Body of pancreas (tissue), 4 donors: ENCODE results near the gene DEDD.

ENCODE experiments used
- POLR2A ChIP-seq, 3 donors: fragments of 450-650 bp; IDR thresholded peaks; one replicate each; pipeline ENCODE4 v1.6.1; 2016; ENCODE audit warnings: antibody characterized with exemption in 3 of 3, mild to moderate bottlenecking in 2 of 3
- TF ChIP-seq, protein P1 (sequence below), 7 experiments: fragments of 450-650 bp in 4 of 7; fragments of 200-600 bp in 3 of 7; sonication (generic) in 3 of 7; IDR thresholded peaks; one replicate each; pipeline ENCODE4 v1.5.1; 2016 to 2019; ENCODE audit warnings: antibody characterized with exemption in 7 of 7

DNA sequence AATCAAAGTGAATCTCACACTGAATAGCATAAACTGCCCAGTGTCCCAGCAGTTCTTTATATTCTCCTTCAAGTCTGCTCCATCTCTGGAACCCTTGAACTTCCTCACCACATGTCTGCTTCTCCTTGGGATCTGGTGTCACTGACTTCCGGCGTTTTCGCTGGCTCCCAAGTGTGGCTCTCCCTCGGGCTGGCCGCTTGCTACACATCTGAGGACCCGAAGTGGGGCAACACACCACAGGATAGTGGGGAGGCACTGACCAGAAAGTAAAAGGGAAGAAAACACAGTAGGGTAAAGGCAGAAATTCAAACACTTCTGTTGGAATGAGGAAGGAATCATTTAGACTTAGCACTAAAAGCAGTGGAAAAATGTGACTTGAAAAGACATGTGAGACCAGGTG lies 9.5 kb downstream of the DEDD start:
- TF ChIP-seq, protein P1, sequence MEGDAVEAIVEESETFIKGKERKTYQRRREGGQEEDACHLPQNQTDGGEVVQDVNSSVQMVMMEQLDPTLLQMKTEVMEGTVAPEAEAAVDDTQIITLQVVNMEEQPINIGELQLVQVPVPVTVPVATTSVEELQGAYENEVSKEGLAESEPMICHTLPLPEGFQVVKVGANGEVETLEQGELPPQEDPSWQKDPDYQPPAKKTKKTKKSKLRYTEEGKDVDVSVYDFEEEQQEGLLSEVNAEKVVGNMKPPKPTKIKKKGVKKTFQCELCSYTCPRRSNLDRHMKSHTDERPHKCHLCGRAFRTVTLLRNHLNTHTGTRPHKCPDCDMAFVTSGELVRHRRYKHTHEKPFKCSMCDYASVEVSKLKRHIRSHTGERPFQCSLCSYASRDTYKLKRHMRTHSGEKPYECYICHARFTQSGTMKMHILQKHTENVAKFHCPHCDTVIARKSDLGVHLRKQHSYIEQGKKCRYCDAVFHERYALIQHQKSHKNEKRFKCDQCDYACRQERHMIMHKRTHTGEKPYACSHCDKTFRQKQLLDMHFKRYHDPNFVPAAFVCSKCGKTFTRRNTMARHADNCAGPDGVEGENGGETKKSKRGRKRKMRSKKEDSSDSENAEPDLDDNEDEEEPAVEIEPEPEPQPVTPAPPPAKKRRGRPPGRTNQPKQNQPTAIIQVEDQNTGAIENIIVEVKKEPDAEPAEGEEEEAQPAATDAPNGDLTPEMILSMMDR (IDR thresholded peaks at IDR 0.05) = no peak
- TF ChIP-seq POLR2A (IDR thresholded peaks at IDR 0.05) = no peak
